ENCODE data around the gene GDAP1L1.

GRCh38 chr20:44219170-44219730 lies 27.9 kb upstream of the GDAP1L1 start:
- TF ChIP-seq CTCF (conservative IDR thresholded peaks at IDR 0.05) (no peak), EZH2 (IDR thresholded peaks at IDR 0.05; ENCODE audit: low read depth) (no peak)
